ENCODE results near the gene RBBP5. TPM values are rescaled to one million over a fixed set of nuclear protein-coding genes. Genes with fewer than 3 reads are reported as not detected.

The RBBP5 gene
- total RNA-seq, 1 experiment from 2014 or later, result 17.9 TPM

GRCh38 chr1:205133287-205133686 lies 11.5 kb upstream of the RBBP5 start:
- H3K9me2 ChIP-seq (ENCODE audit: insufficient read depth), result no peaks in the 10 kb centered on the region
- H3K4me3 ChIP-seq, result no peak overlapping the region
- no peaks in the 10 kb centered on the region for H3K4me1 ChIP-seq (replicated peaks; ENCODE audit: insufficient read depth)
- intact Hi-C loops (cut with micrococcal nuclease; ENCODE audit: unreplicated experiment), result no loop called here
- no peaks in the 10 kb centered on the region for H4K20me1 ChIP-seq (ENCODE audit: insufficient read depth)
- no peaks in the 10 kb centered on the region for H3K27me3 ChIP-seq (ENCODE audit: insufficient read depth, low read depth)
- ChIA-PET POLR2A (ENCODE audit: unreplicated experiment) (no interaction called here), CTCF (no interaction called here)
- no peaks in the 10 kb centered on the region for H3K9me3 ChIP-seq (ENCODE audit: insufficient read depth, low read depth)
- no TSS peak for BruUV-seq (replicated peaks)
- no peaks in the 10 kb centered on the region for H3F3A ChIP-seq (ENCODE audit: insufficient read depth, low read depth)
- H3K27ac ChIP-seq, result no peak overlapping the region
- TF ChIP-seq EZH2 (IDR thresholded peaks at IDR 0.05; ENCODE audit: low read depth), result no peak
- no peak for TF ChIP-seq CTCF (conservative IDR thresholded peaks at IDR 0.05)
- H2AFZ ChIP-seq, result no peak overlapping the region
- DNase-seq, result no peak
- H3K79me2 ChIP-seq (ENCODE audit: low read depth), result no peaks in the 10 kb centered on the region
- H3K4me2 ChIP-seq, result no peak overlapping the region
- H3K36me3 ChIP-seq (ENCODE audit: low read depth), result no peaks in the 10 kb centered on the region

- no peaks in the 10 kb centered on the region for H3K79me2 ChIP-seq (ENCODE audit: low read depth)
- no peak overlapping the region for H3K27ac ChIP-seq
- H3K4me1 ChIP-seq (replicated peaks; ENCODE audit: insufficient read depth), result no peaks in the 10 kb centered on the region
- H3K9me3 ChIP-seq (ENCODE audit: insufficient read depth, low read depth), result no peaks in the 10 kb centered on the region
- H2AFZ ChIP-seq, result no peak overlapping the region
- DNase-seq, result no peak
- ChIA-PET POLR2A (ENCODE audit: unreplicated experiment) (no interaction called here), CTCF (no interaction called here)
- no peaks in the 10 kb centered on the region for H3K36me3 ChIP-seq (ENCODE audit: low read depth)
- H3K4me3 ChIP-seq, result no peak overlapping the region
- no peaks in the 10 kb centered on the region for H3F3A ChIP-seq (ENCODE audit: insufficient read depth, low read depth)
- H3K27me3 ChIP-seq (ENCODE audit: insufficient read depth, low read depth), result no peaks in the 10 kb centered on the region
- no peaks in the 10 kb centered on the region for H3K9me2 ChIP-seq (ENCODE audit: insufficient read depth)
- TF ChIP-seq EZH2 (IDR thresholded peaks at IDR 0.05; ENCODE audit: low read depth), result no peak
- no peak for TF ChIP-seq CTCF (conservative IDR thresholded peaks at IDR 0.05)
- no peak overlapping the region for H3K4me2 ChIP-seq
- no peaks in the 10 kb centered on the region for H4K20me1 ChIP-seq (ENCODE audit: insufficient read depth)
- no TSS peak for BruUV-seq (replicated peaks)
- intact Hi-C loops (cut with micrococcal nuclease; ENCODE audit: unreplicated experiment), result no loop called here
These were observed 7.8 kb upstream of the RBBP5 start for GRCh38 chr1:205129447-205130029.

- Histone ChIP-seq H3K27me3 (ENCODE audit: insufficient read depth, low read depth) (no peaks in the 10 kb centered on the region), H3K27ac (no peak overlapping the region), H3K4me1 (replicated peaks; ENCODE audit: insufficient read depth) (no peaks in the 10 kb centered on the region), H3K9me3 (ENCODE audit: insufficient read depth, low read depth) (no peaks in the 10 kb centered on the region), H3K79me2 (ENCODE audit: low read depth) (no peaks in the 10 kb centered on the region), H3K4me3 (no peak overlapping the region), H3K9me2 (ENCODE audit: insufficient read depth) (no peaks in the 10 kb centered on the region), H4K20me1 (ENCODE audit: insufficient read depth) (no peaks in the 10 kb centered on the region), H3K36me3 (ENCODE audit: low read depth) (no peaks in the 10 kb centered on the region), H3F3A (ENCODE audit: insufficient read depth, low read depth) (no peaks in the 10 kb centered on the region), H2AFZ (no peak overlapping the region), H3K4me2 (no peak overlapping the region)
- no peak for DNase-seq
- TF ChIP-seq CTCF (conservative IDR thresholded peaks at IDR 0.05) (no peak), EZH2 (IDR thresholded peaks at IDR 0.05; ENCODE audit: low read depth) (no peak)
- ChIA-PET CTCF (no interaction called here), POLR2A (ENCODE audit: unreplicated experiment) (no interaction called here)
- no TSS peak for BruUV-seq (replicated peaks)
- intact Hi-C loops (cut with micrococcal nuclease; ENCODE audit: unreplicated experiment), result no loop called here
These were observed 6.3 kb upstream of the RBBP5 start for GRCh38 chr1:205128050-205128449.
